Tibial artery (tissue), 4 donors: ENCODE data around the gene KLHL35.
A peak's percentile ranks its signal among the peaks of the same experiment; 100 is the strongest.

ENCODE experiments used
- DNase-seq, 2 donors: peaks; one replicate each; pipeline ENCODE4 v3.0.0-alpha.2; 2019
- H3K27ac ChIP-seq, 2 donors: fragments of 200-600 bp; sonication (generic) in 1 of 2; 1 replicate in 1 of 2; 2 replicates in 1 of 2; pipeline ENCODE4 v1.5.1; 2018 to 2019; ENCODE audit warnings: mild to moderate bottlenecking in 1 of 2
- H3K27me3 ChIP-seq, 2 donors: fragments of 200-600 bp; sonication (generic) in 1 of 2; one replicate each; pipeline versions ENCODE4 v1.5.1 to v1.6.0; 2016 to 2019
- H3K36me3 ChIP-seq, 3 donors: fragments of 200-600 bp; sonication (generic) in 2 of 3; one replicate each; pipeline ENCODE4 v1.5.1; 2016 to 2019; ENCODE audit warnings: mild to moderate bottlenecking in 2 of 3
- H3K4me1 ChIP-seq, 4 donors: fragments of 200-600 bp; sonication (generic) in 2 of 4; 1 replicate in 3 of 4; 2 replicates in 1 of 4; pipeline ENCODE4 v1.5.1; 2016 to 2019
- H3K4me3 ChIP-seq, 2 donors: fragments of 200-600 bp; sonication (generic) in 1 of 2; 1 replicate in 1 of 2; 2 replicates in 1 of 2; pipeline ENCODE4 v1.5.1; 2018 to 2019; ENCODE audit warnings: mild to moderate bottlenecking in 2 of 2
- H3K9me3 ChIP-seq, 3 donors: fragments of 200-600 bp; sonication (generic) in 1 of 3; one replicate each; pipeline ENCODE4 v1.5.1; 2016 to 2019
- CTCF ChIP-seq, 2 experiments: fragments of 200-600 bp in 1 of 2; fragments of 450-650 bp in 1 of 2; IDR thresholded peaks; one replicate each; pipeline ENCODE4 v1.5.1; 2017 to 2019; ENCODE audit warnings: antibody characterized with exemption in 2 of 2, mild to moderate bottlenecking in 1 of 2, moderate library complexity in 1 of 2
- intact Hi-C: fragments of 100-400 bp; cut with DNase I; formaldehyde crosslinking; loops from one replicate; pipeline ENCODE4 v1.15.0; 2023; ENCODE audit warnings: low total_unique reads

KLHL35 gene

GRCh38 chr11:75479597-75480145 is 46.7 kb upstream of the KLHL35 start:
- Histone ChIP-seq H3K9me3 (no peaks in the 10 kb centered on the region), H3K4me3 (no peak overlapping the region), H3K36me3 (no peaks in the 10 kb centered on the region), H3K27ac (no peak overlapping the region), H3K27me3 (no peaks in the 10 kb centered on the region), H3K4me1 (peaks cover 0 to 23% (median 2%) of the 10 kb centered on the region in 4 donors)
- no peak for TF ChIP-seq CTCF (IDR thresholded peaks at IDR 0.05)
- DNase-seq: no peak
- intact Hi-C loops: no loop called here

- no peaks in the 10 kb centered on the region for H3K36me3 ChIP-seq
- H3K27me3 ChIP-seq: no peaks in the 10 kb centered on the region
- intact Hi-C loops: no loop called here
- peaks cover 0 to 23% (median 2%) of the 10 kb centered on the region in 4 donors for H3K4me1 ChIP-seq
- H3K9me3 ChIP-seq: no peaks in the 10 kb centered on the region
- no peak overlapping the region for H3K4me3 ChIP-seq
- no peak for TF ChIP-seq CTCF (IDR thresholded peaks at IDR 0.05)
- no peak for DNase-seq
- no peak overlapping the region for H3K27ac ChIP-seq
Observed at GRCh38 chr11:75478783-75479596, 46.0 kb upstream of the KLHL35 start.

- DNase-seq: no peak
- intact Hi-C loops: no loop called here
- no peak overlapping the region for H3K27ac ChIP-seq
- no peak for TF ChIP-seq CTCF (IDR thresholded peaks at IDR 0.05)
- no peaks in the 10 kb centered on the region for H3K36me3 ChIP-seq
- H3K4me3 ChIP-seq: no peak overlapping the region
- H3K27me3 ChIP-seq: no peaks in the 10 kb centered on the region
- peaks cover 0 to 23% (median 2%) of the 10 kb centered on the region in 4 donors for H3K4me1 ChIP-seq
- H3K9me3 ChIP-seq: no peaks in the 10 kb centered on the region
Observed at GRCh38 chr11:75477614-75477935, 44.6 kb upstream of the KLHL35 start.

GRCh38 chr11:75476739-75477613 is 44.0 kb upstream of the KLHL35 start:
- Histone ChIP-seq H3K27me3 (no peaks in the 10 kb centered on the region), H3K27ac (no peak overlapping the region), H3K4me1 (peaks cover 0 to 23% (median 2%) of the 10 kb centered on the region in 4 donors), H3K9me3 (no peaks in the 10 kb centered on the region), H3K4me3 (no peak overlapping the region), H3K36me3 (no peaks in the 10 kb centered on the region)
- intact Hi-C loops: no loop called here
- DNase-seq: no peak
- TF ChIP-seq CTCF (IDR thresholded peaks at IDR 0.05): no peak

GRCh38 chr11:75475767-75476650 is 43.0 kb upstream of the KLHL35 start:
- intact Hi-C loops: no loop called here
- Histone ChIP-seq H3K4me3 (no peak overlapping the region), H3K36me3 (no peaks in the 10 kb centered on the region), H3K4me1 (peaks cover 0 to 23% (median 2%) of the 10 kb centered on the region in 4 donors), H3K27ac (no peak overlapping the region), H3K9me3 (no peaks in the 10 kb centered on the region), H3K27me3 (no peaks in the 10 kb centered on the region)
- TF ChIP-seq CTCF (IDR thresholded peaks at IDR 0.05): no peak
- DNase-seq: peak in 1 of 2 donors; percentile 60
